Gastrocnemius medialis (tissue), 4 donors: ENCODE results near the gene SGMS1. TPM values are rescaled to one million over a fixed set of nuclear protein-coding genes. Genes with fewer than 3 reads are reported as not detected.

ENCODE experiments used
- ATAC-seq, 2 donors: fragments of 150-250 bp; one replicate each; pipeline ENCODE4 v1.9.1; 2016
- DNase-seq, 2 donors: peaks; one replicate each; pipeline ENCODE4 v3.0.0-alpha.2; 2019
- H3K27ac ChIP-seq, 4 donors: fragments of 200-600 bp; sonication (generic); 1 replicate in 1 of 4; 2 replicates in 3 of 4; pipeline ENCODE4 v1.5.1; 2016 to 2018; ENCODE audit warnings: mild to moderate bottlenecking in 2 of 4, moderate library complexity in 1 of 4
- H3K27me3 ChIP-seq, 3 donors: fragments of 200-600 bp; sonication (generic) in 2 of 3; 1 replicate in 1 of 3; 2 replicates in 2 of 3; pipeline versions ENCODE4 v1.5.1 to v1.6.0; 2016 to 2019; ENCODE audit warnings: mild to moderate bottlenecking in 1 of 3, moderate library complexity in 1 of 3
- H3K36me3 ChIP-seq, 2 donors: fragments of 200-600 bp; sonication (generic) in 1 of 2; one replicate each; pipeline ENCODE4 v1.5.1; 2017 to 2018
- H3K4me1 ChIP-seq, 2 donors: fragments of 200-600 bp; sonication (generic) in 1 of 2; one replicate each; pipeline ENCODE4 v1.5.1; 2016 to 2017; ENCODE audit warnings: mild to moderate bottlenecking in 2 of 2
- H3K4me3 ChIP-seq, 4 donors: fragments of 200-600 bp; sonication (generic) in 3 of 4; 1 replicate in 1 of 4; 2 replicates in 3 of 4; pipeline ENCODE4 v1.5.1; 2016 to 2019; ENCODE audit warnings: mild to moderate bottlenecking in 2 of 4
- H3K9me3 ChIP-seq, 3 donors: fragments of 200-600 bp; sonication (generic) in 2 of 3; 1 replicate in 1 of 3; 2 replicates in 2 of 3; pipeline ENCODE4 v1.5.1; 2016 to 2019
- CTCF ChIP-seq, 5 experiments: fragments of 450-650 bp in 3 of 5; fragments of 200-600 bp in 2 of 5; sonication (generic) in 2 of 5; IDR thresholded peaks in 4 of 5; conservative IDR thresholded peaks in 1 of 5; 1 replicate in 4 of 5; 2 replicates in 1 of 5; pipeline ENCODE4 v1.5.1; 2016 to 2019; ENCODE audit warnings: antibody characterized with exemption in 5 of 5, mild to moderate bottlenecking in 3 of 5, moderate library complexity in 3 of 5
- POLR2A ChIP-seq, 2 donors: fragments of 450-650 bp; IDR thresholded peaks; one replicate each; pipeline ENCODE4 v1.6.1; 2017; ENCODE audit warnings: antibody characterized with exemption in 2 of 2, mild to moderate bottlenecking in 2 of 2, moderate library complexity in 2 of 2
- in situ Hi-C, 4 donors: fragments of 200-750 bp; cut with MboI; loops; one replicate each; pipeline versions ENCODE4 v1.15.0 to v1.8.0; 2017; ENCODE audit warnings: low sequenced_read_pairs in 4 of 4
- intact Hi-C: fragments of 100-400 bp; cut with DNase I; formaldehyde crosslinking; loops from one replicate; pipeline ENCODE4 v1.15.1; 2023; ENCODE audit warnings: low total_unique reads
- total RNA-seq, 4 donors: library from RNA; depleted of rRNA; stranded (reverse); fragments of >200 nt; gene quantifications; one replicate each; pipeline versions ENCODE4 v1.1.0 to v1.2.3, GENCODE V29; 2016

SGMS1 gene
- total RNA-seq, 4 donors from 2014 or later = 17.6 to 30.7 (median 25.0) TPM

- no peak overlapping the region for H3K27ac ChIP-seq
- TF ChIP-seq POLR2A (IDR thresholded peaks at IDR 0.05) = no peak
- TF ChIP-seq CTCF (IDR thresholded peaks at IDR 0.05 in 4 of 5, conservative IDR thresholded peaks at IDR 0.05 in 1 of 5) = no peak
- H3K27me3 ChIP-seq = no peaks in the 10 kb centered on the region
- H3K36me3 ChIP-seq = no peaks in the 10 kb centered on the region
- no peak for ATAC-seq
- H3K4me1 ChIP-seq = peaks cover 0 to 11% of the 10 kb centered on the region in 2 donors
- H3K9me3 ChIP-seq = no peaks in the 10 kb centered on the region
- DNase-seq = no peak
- H3K4me3 ChIP-seq = no peak overlapping the region
- intact Hi-C loops (no loop called here), in situ Hi-C loops (no loop called here)
Measured at GRCh38 chr10:50351483-50352146, 272.1 kb downstream of the SGMS1 start.

DNA sequence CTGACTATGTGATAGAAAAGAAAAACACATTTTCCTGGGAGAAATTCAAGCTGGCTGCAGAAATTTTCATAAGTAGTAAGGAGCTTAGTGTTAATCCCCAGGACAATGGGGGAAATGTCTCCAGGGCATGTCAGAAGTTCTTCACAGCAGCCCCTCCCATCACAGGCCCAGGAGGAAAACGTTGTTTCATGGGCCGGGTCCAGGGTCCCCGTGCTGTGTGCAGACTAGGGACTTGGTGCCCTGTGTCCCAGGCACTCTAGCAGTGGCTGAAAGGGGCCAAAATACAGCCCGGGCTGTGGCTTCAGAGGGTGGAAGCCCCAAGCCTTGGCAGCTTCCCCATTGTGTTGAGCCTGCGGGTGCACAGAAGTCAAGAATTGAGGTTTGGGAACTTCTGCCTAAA is 273.4 kb downstream of the SGMS1 start:
- intact Hi-C loops = no loop called here
- no peaks in the 10 kb centered on the region for H3K36me3 ChIP-seq
- no peak for TF ChIP-seq CTCF (IDR thresholded peaks at IDR 0.05 in 4 of 5, conservative IDR thresholded peaks at IDR 0.05 in 1 of 5)
- TF ChIP-seq POLR2A (IDR thresholded peaks at IDR 0.05) = no peak
- H3K4me1 ChIP-seq = peaks cover 0 to 11% of the 10 kb centered on the region in 2 donors
- H3K4me3 ChIP-seq = no peak overlapping the region
- no peaks in the 10 kb centered on the region for H3K9me3 ChIP-seq
- ATAC-seq (no peak), DNase-seq (no peak)
- H3K27me3 ChIP-seq = no peaks in the 10 kb centered on the region
- in situ Hi-C loops = no loop called here
- H3K27ac ChIP-seq = no peak overlapping the region

- in situ Hi-C loops (no loop called here), intact Hi-C loops (no loop called here)
- no peak overlapping the region for H3K27ac ChIP-seq
- H3K27me3 ChIP-seq = no peaks in the 10 kb centered on the region
- peaks cover 0 to 11% of the 10 kb centered on the region in 2 donors for H3K4me1 ChIP-seq
- no peaks in the 10 kb centered on the region for H3K9me3 ChIP-seq
- H3K36me3 ChIP-seq = no peaks in the 10 kb centered on the region
- TF ChIP-seq CTCF (IDR thresholded peaks at IDR 0.05 in 4 of 5, conservative IDR thresholded peaks at IDR 0.05 in 1 of 5) (no peak), POLR2A (IDR thresholded peaks at IDR 0.05) (no peak)
- no peak overlapping the region for H3K4me3 ChIP-seq
- ATAC-seq (no peak), DNase-seq (no peak)
Measured at GRCh38 chr10:50349554-50349953, 274.2 kb downstream of the SGMS1 start.

- H3K4me1 ChIP-seq = peaks cover 0 to 11% of the 10 kb centered on the region in 2 donors
- in situ Hi-C loops = no loop called here
- intact Hi-C loops = no loop called here
- no peak overlapping the region for H3K4me3 ChIP-seq
- H3K9me3 ChIP-seq = no peaks in the 10 kb centered on the region
- H3K27ac ChIP-seq = no peak overlapping the region
- no peak for DNase-seq
- TF ChIP-seq CTCF (IDR thresholded peaks at IDR 0.05 in 4 of 5, conservative IDR thresholded peaks at IDR 0.05 in 1 of 5) (no peak), POLR2A (IDR thresholded peaks at IDR 0.05) (no peak)
- H3K36me3 ChIP-seq = peaks cover 0 to 13% of the 10 kb centered on the region in 2 donors
- H3K27me3 ChIP-seq = no peaks in the 10 kb centered on the region
- no peak for ATAC-seq
Measured at GRCh38 chr10:50347394-50347802, 276.4 kb downstream of the SGMS1 start.

GRCh38 chr10:50346942-50347341 is 276.8 kb downstream of the SGMS1 start:
- H3K4me1 ChIP-seq = peaks cover 0 to 11% of the 10 kb centered on the region in 2 donors
- intact Hi-C loops = no loop called here
- H3K4me3 ChIP-seq = no peak overlapping the region

More at GRCh38 chr10:50346942-50347341, 276.8 kb downstream of the SGMS1 start:
- H3K27me3 ChIP-seq = no peaks in the 10 kb centered on the region
- H3K9me3 ChIP-seq = no peaks in the 10 kb centered on the region
- TF ChIP-seq POLR2A (IDR thresholded peaks at IDR 0.05) = no peak
- no peak for ATAC-seq
- no peak overlapping the region for H3K27ac ChIP-seq
- peaks cover 0 to 13% of the 10 kb centered on the region in 2 donors for H3K36me3 ChIP-seq
- in situ Hi-C loops = no loop called here
- no peak for DNase-seq
